ENCODE data around the gene SPRYD4.
"Not testable (repeated sequence)": the region's sequence is repeated elsewhere in the genome, so short reads cannot be mapped to it uniquely, and the experiment has no call there.

- TF ChIP-seq, protein P1, sequence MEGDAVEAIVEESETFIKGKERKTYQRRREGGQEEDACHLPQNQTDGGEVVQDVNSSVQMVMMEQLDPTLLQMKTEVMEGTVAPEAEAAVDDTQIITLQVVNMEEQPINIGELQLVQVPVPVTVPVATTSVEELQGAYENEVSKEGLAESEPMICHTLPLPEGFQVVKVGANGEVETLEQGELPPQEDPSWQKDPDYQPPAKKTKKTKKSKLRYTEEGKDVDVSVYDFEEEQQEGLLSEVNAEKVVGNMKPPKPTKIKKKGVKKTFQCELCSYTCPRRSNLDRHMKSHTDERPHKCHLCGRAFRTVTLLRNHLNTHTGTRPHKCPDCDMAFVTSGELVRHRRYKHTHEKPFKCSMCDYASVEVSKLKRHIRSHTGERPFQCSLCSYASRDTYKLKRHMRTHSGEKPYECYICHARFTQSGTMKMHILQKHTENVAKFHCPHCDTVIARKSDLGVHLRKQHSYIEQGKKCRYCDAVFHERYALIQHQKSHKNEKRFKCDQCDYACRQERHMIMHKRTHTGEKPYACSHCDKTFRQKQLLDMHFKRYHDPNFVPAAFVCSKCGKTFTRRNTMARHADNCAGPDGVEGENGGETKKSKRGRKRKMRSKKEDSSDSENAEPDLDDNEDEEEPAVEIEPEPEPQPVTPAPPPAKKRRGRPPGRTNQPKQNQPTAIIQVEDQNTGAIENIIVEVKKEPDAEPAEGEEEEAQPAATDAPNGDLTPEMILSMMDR (IDR thresholded peaks at IDR 0.05) = not testable (repeated sequence)
- not testable (repeated sequence) for TF ChIP-seq POLR2A, POLR2AphosphoS5, EP300 (IDR thresholded peaks at IDR 0.05)
Observed at GRCh38 chr12:56498126-56498902, 29.9 kb downstream of the SPRYD4 start.
